Transverse colon (tissue), 4 donors: ENCODE results near the gene FAM83G.

Experiments used
- CTCF ChIP-seq, 5 experiments: fragments of 200-600 bp in 3 of 5; fragments of 450-650 bp in 2 of 5; sonication (generic) in 3 of 5; IDR thresholded peaks; 1 replicate in 2 of 5; 2 replicates in 3 of 5; pipeline ENCODE4 v1.5.1; 2016 to 2017; ENCODE audit warnings: antibody characterized with exemption in 5 of 5, inconsistent platforms in 3 of 5, mild to moderate bottlenecking in 2 of 5, moderate library complexity in 1 of 5
- EP300 ChIP-seq: sonication (generic); formaldehyde crosslinking; IDR thresholded peaks from one replicate; pipeline ENCODE4 v1.6.1; 2017; ENCODE audit warnings: antibody characterized with exemption, low read depth
- POLR2AphosphoS5 ChIP-seq, 3 donors: sonication (generic); formaldehyde crosslinking; IDR thresholded peaks; one replicate each; pipeline ENCODE4 v1.6.1; 2016; ENCODE audit warnings: antibody characterized with exemption in 3 of 3

- TF ChIP-seq CTCF (IDR thresholded peaks at IDR 0.05): no peak
- TF ChIP-seq EP300: no peak
- TF ChIP-seq POLR2AphosphoS5 (IDR thresholded peaks at IDR 0.05): no peak
These were observed 46.7 kb downstream of the FAM83G start for GRCh38 chr17:18957831-18958230.
